ENCODE data around the gene FAIM2. TPM values are rescaled to one million over a fixed set of nuclear protein-coding genes. Genes with fewer than 3 reads are reported as not detected.

Gene FAIM2
- total RNA-seq, 1 experiment from 2014 or later = 0.09 TPM

DNA sequence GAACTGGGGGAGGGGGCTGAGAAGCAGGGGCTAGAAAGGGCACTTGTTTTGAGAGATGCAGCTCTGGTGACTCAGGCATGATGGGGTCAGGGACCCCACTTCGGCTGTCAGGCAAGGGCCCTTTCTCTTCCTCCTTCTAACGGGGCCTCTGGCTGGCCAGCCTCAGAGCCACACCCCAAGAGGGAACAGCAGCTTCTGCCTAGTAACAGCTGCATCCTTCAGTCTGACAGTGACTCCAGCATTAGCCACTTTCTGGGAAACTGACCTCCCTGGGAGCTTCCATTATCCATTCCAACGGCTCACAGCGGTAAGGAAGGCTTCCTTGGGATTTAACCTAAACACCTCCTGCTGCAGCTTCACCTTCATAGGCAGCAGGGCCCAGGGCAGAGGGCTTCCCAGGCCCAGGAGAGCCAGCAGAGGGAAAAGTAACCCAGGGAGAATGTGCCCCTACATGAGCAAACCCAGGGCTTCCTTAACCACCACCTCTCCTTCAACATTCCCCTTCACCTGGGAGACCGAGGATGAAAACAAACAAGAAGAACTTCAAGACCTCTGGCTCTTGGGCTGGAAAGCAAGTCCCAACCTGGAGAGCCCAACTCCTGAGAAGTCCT is 78.2 kb downstream of the FAIM2 start:
- Histone ChIP-seq H3K4me1 (peaks cover 6% of the 10 kb centered on the region; the same call in 1 of the 2 replicates), H3K36me3 (ENCODE audit: control insufficient read depth, insufficient read depth, low read length) (no peaks in the 10 kb centered on the region), H3K9me3 (no peaks in the 10 kb centered on the region), H3K27me3 (replicated peaks; ENCODE audit: control insufficient read depth, insufficient read depth, low read length) (no peaks in the 10 kb centered on the region), H3K4me3 (ENCODE audit: low read depth, low read length) (no peak overlapping the region)
- TF ChIP-seq, protein P1, sequence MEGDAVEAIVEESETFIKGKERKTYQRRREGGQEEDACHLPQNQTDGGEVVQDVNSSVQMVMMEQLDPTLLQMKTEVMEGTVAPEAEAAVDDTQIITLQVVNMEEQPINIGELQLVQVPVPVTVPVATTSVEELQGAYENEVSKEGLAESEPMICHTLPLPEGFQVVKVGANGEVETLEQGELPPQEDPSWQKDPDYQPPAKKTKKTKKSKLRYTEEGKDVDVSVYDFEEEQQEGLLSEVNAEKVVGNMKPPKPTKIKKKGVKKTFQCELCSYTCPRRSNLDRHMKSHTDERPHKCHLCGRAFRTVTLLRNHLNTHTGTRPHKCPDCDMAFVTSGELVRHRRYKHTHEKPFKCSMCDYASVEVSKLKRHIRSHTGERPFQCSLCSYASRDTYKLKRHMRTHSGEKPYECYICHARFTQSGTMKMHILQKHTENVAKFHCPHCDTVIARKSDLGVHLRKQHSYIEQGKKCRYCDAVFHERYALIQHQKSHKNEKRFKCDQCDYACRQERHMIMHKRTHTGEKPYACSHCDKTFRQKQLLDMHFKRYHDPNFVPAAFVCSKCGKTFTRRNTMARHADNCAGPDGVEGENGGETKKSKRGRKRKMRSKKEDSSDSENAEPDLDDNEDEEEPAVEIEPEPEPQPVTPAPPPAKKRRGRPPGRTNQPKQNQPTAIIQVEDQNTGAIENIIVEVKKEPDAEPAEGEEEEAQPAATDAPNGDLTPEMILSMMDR (IDR thresholded peaks at IDR 0.05; ENCODE audit: insufficient read depth in 1 of 2, low read depth in 1 of 2, low read length in 1 of 2, severe bottlenecking in 1 of 2, unreplicated experiment in 1 of 2) = no peak
- peaks cover 7% of the 10 kb centered on the region for H3K4me1 Mint-ChIP-seq (ENCODE audit: low read depth, unreplicated experiment)
- DNase-seq = no peak
- no peak overlapping the region for H3K4me3 Mint-ChIP-seq (ENCODE audit: unreplicated experiment)
- H3K27me3 Mint-ChIP-seq (ENCODE audit: insufficient read depth, unreplicated experiment) = no peaks in the 10 kb centered on the region
- H3K36me3 Mint-ChIP-seq (ENCODE audit: insufficient read depth, unreplicated experiment) = peaks cover 11% of the 10 kb centered on the region
- no peak overlapping the region for H3K27ac Mint-ChIP-seq (ENCODE audit: unreplicated experiment)
- ChIA-PET POLR2A (no interaction called here), CTCF (no interaction called here)
- intact Hi-C loops (cut with micrococcal nuclease; ENCODE audit: unreplicated experiment) = no loop called here
- H3K9me3 Mint-ChIP-seq (ENCODE audit: unreplicated experiment) = no peaks in the 10 kb centered on the region
- no TSS peak for BruUV-seq (replicated peaks)

DNA sequence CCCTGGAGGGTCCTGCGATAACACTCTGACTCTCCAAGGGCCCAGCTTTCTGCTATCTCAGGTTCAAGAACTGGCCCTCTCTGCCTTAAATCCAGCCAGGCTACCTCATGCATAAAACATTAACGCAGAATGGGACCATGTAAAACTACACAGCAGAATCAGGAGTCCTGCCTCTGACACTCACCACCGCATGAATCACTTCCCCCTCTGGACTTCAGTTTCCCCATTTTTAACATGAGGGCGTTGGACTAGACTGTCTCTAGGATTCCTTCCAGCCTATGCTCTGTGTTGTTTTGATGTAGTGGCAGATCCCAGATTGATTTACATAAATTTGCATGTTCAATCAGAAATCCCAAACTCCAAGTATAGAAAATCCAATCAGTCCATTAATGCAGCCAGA is 78.8 kb downstream of the FAIM2 start:
- H3K27me3 ChIP-seq (replicated peaks; ENCODE audit: control insufficient read depth, insufficient read depth, low read length) = no peaks in the 10 kb centered on the region
- H3K9me3 ChIP-seq = no peaks in the 10 kb centered on the region
- H3K4me1 ChIP-seq = peaks cover 6% of the 10 kb centered on the region; the same call in 1 of the 2 replicates
- intact Hi-C loops (cut with micrococcal nuclease; ENCODE audit: unreplicated experiment) = no loop called here
- POLR2A ChIA-PET = no interaction called here
- no peak for DNase-seq
- Mint-ChIP-seq H3K4me1 (ENCODE audit: low read depth, unreplicated experiment) (peaks cover 7% of the 10 kb centered on the region), H3K27me3 (ENCODE audit: insufficient read depth, unreplicated experiment) (no peaks in the 10 kb centered on the region), H3K4me3 (ENCODE audit: unreplicated experiment) (no peak overlapping the region), H3K27ac (ENCODE audit: unreplicated experiment) (no peak overlapping the region), H3K36me3 (ENCODE audit: insufficient read depth, unreplicated experiment) (peaks cover 11% of the 10 kb centered on the region), H3K9me3 (ENCODE audit: unreplicated experiment) (no peaks in the 10 kb centered on the region)
- no peaks in the 10 kb centered on the region for H3K36me3 ChIP-seq (ENCODE audit: control insufficient read depth, insufficient read depth, low read length)
- TF ChIP-seq, protein P1 (IDR thresholded peaks at IDR 0.05; ENCODE audit: insufficient read depth in 1 of 2, low read depth in 1 of 2, low read length in 1 of 2, severe bottlenecking in 1 of 2, unreplicated experiment in 1 of 2) = no peak
- CTCF ChIA-PET = no interaction called here
- no TSS peak for BruUV-seq (replicated peaks)
- no peak overlapping the region for H3K4me3 ChIP-seq (ENCODE audit: low read depth, low read length)

DNA sequence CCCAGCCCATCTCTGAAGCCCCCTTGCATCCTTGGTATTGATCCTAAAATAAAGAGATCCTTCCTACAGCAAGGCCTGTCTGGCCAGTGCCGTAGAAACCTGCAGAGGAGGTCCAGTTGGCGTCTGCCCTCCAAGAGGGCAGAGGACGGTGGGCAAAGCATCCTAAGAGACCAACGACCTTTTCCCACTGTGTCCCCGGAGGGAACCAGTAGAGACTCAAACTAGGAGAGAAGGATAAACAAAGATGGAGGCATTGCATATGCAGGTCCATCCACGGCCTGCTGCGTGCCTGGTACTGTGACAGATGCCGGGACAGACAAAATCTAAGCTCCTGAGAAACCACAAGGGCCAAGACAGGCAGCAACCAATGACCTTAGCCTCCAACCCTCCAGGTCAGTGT is 79.3 kb downstream of the FAIM2 start:
- H3K4me1 ChIP-seq = peaks cover 5% of the 10 kb centered on the region; the same call in 1 of the 2 replicates
- no peak overlapping the region for H3K4me3 Mint-ChIP-seq (ENCODE audit: unreplicated experiment)
- no peaks in the 10 kb centered on the region for H3K27me3 Mint-ChIP-seq (ENCODE audit: insufficient read depth, unreplicated experiment)
- intact Hi-C loops (cut with micrococcal nuclease; ENCODE audit: unreplicated experiment) = no loop called here
- no peaks in the 10 kb centered on the region for H3K9me3 ChIP-seq
- peaks cover 11% of the 10 kb centered on the region for H3K36me3 Mint-ChIP-seq (ENCODE audit: insufficient read depth, unreplicated experiment)
- no peak for DNase-seq
- ChIA-PET CTCF (no interaction called here), POLR2A (no interaction called here)
- H3K36me3 ChIP-seq (ENCODE audit: control insufficient read depth, insufficient read depth, low read length) = no peaks in the 10 kb centered on the region
- H3K4me1 Mint-ChIP-seq (ENCODE audit: low read depth, unreplicated experiment) = peaks cover 5% of the 10 kb centered on the region
- H3K9me3 Mint-ChIP-seq (ENCODE audit: unreplicated experiment) = no peaks in the 10 kb centered on the region
- no peak overlapping the region for H3K4me3 ChIP-seq (ENCODE audit: low read depth, low read length)
- no peak overlapping the region for H3K27ac Mint-ChIP-seq (ENCODE audit: unreplicated experiment)
- BruUV-seq (replicated peaks) = no TSS peak
- TF ChIP-seq, protein P1 (IDR thresholded peaks at IDR 0.05; ENCODE audit: insufficient read depth in 1 of 2, low read depth in 1 of 2, low read length in 1 of 2, severe bottlenecking in 1 of 2, unreplicated experiment in 1 of 2) = no peak
- H3K27me3 ChIP-seq (replicated peaks; ENCODE audit: control insufficient read depth, insufficient read depth, low read length) = no peaks in the 10 kb centered on the region

Data from Caco-2 (cell line).